Ishikawa (cell line): ENCODE results near the gene LHFPL2.

Experiments used
- EGR1 ChIP-seq: IDR thresholded peaks from 2 replicates; pipeline ENCODE4 v1.6.1; 2012
- EP300 ChIP-seq: IDR thresholded peaks from 2 replicates; pipeline ENCODE4 v1.6.1; 2012; ENCODE audit warnings: borderline replicate concordance
- FOXM1 ChIP-seq: IDR thresholded peaks from 2 replicates; pipeline ENCODE4 v1.6.1; 2012; ENCODE audit warnings: low read depth, borderline replicate concordance
- MAX ChIP-seq: IDR thresholded peaks from 2 replicates; pipeline ENCODE4 v1.6.1; 2012
- USF1 ChIP-seq: IDR thresholded peaks from 2 replicates; pipeline ENCODE4 v1.6.1; 2012
- YY1 ChIP-seq: IDR thresholded peaks from 2 replicates; pipeline ENCODE4 v1.6.1; 2012; ENCODE audit warnings: low read depth

- TF ChIP-seq EP300, result no peak
- TF ChIP-seq USF1, result no peak
- TF ChIP-seq YY1, result no peak
- TF ChIP-seq MAX, result no peak
- no peak for TF ChIP-seq EGR1
- no peak for TF ChIP-seq FOXM1
Measured at GRCh38 chr5:78650531-78650930, 2.0 kb upstream of the LHFPL2 start.
